HG02938 (cell line): Measurements from ENCODE around the gene MTUS2.

Experiments used
- ATAC-seq: cut with Tn5 transposase; IDR thresholded peaks from one replicate; pipeline ENCODE4 v1.9.1; 2021; ENCODE audit warnings: mild to moderate bottlenecking, moderate library complexity; ENCODE audit not compliant: unreplicated experiment

Gene MTUS2

GRCh38 chr13:29021311-29021710 lies 201.2 kb downstream of the MTUS2 start:
- ATAC-seq: no peak

GRCh38 chr13:29021717-29022116 lies 201.6 kb downstream of the MTUS2 start:
- no peak for ATAC-seq

- no peak for ATAC-seq
Observed at GRCh38 chr13:29022410-29022809, 202.3 kb downstream of the MTUS2 start.

- no peak for ATAC-seq
Observed at GRCh38 chr13:29022968-29023367, 202.8 kb downstream of the MTUS2 start.

- no peak for ATAC-seq
Observed at GRCh38 chr13:29024783-29025182, 204.6 kb downstream of the MTUS2 start.

GRCh38 chr13:29028868-29029267 lies 208.7 kb downstream of the MTUS2 start:
- no peak for ATAC-seq

GRCh38 chr13:29038700-29039099 lies 218.6 kb downstream of the MTUS2 start:
- no peak for ATAC-seq

- no peak for ATAC-seq
Observed at GRCh38 chr13:29039212-29039611, 219.1 kb downstream of the MTUS2 start.

GRCh38 chr13:29046588-29046987 lies 226.4 kb downstream of the MTUS2 start:
- ATAC-seq: no peak

- no peak for ATAC-seq
Observed at GRCh38 chr13:29049524-29049923, 229.4 kb downstream of the MTUS2 start.

GRCh38 chr13:29050719-29051118 lies 230.6 kb downstream of the MTUS2 start:
- ATAC-seq: no peak

GRCh38 chr13:29059800-29060199 lies 239.7 kb downstream of the MTUS2 start:
- no peak for ATAC-seq

GRCh38 chr13:29065142-29065541 lies 245.0 kb downstream of the MTUS2 start:
- no peak for ATAC-seq

- ATAC-seq: no peak
Observed at GRCh38 chr13:29067306-29067945, 247.3 kb downstream of the MTUS2 start.

- no peak for ATAC-seq
Observed at GRCh38 chr13:29073755-29074154, 253.6 kb downstream of the MTUS2 start.

- no peak for ATAC-seq
Observed at GRCh38 chr13:29077051-29077813, 257.1 kb downstream of the MTUS2 start.

GRCh38 chr13:29081036-29081435 lies 260.9 kb downstream of the MTUS2 start:
- ATAC-seq: no peak

- ATAC-seq: no peak
Observed at GRCh38 chr13:29081697-29082440, 261.7 kb downstream of the MTUS2 start.

- no peak for ATAC-seq
Observed at GRCh38 chr13:29099781-29100406, 279.8 kb downstream of the MTUS2 start.

GRCh38 chr13:29100758-29101157 lies 280.6 kb downstream of the MTUS2 start:
- no peak for ATAC-seq

GRCh38 chr13:29101409-29101808 lies 281.3 kb downstream of the MTUS2 start:
- ATAC-seq: no peak
